Ishikawa (cell line): ENCODE results near the gene MACROD2.

ENCODE experiments used
- CREB1 ChIP-seq: IDR thresholded peaks from 2 replicates; pipeline ENCODE4 v1.6.1; 2012; ENCODE audit warnings: low read depth
- FOXM1 ChIP-seq: IDR thresholded peaks from 2 replicates; pipeline ENCODE4 v1.6.1; 2012; ENCODE audit warnings: low read depth, borderline replicate concordance

- TF ChIP-seq FOXM1, result no peak
- TF ChIP-seq CREB1, result no peak
Observed at GRCh38 chr20:15199698-15200097, 1204.4 kb downstream of the MACROD2 start.
